ENCODE results near the gene C19orf33.
A peak's percentile ranks its signal among the peaks of the same experiment; 100 is the strongest.

C19orf33 gene

GRCh38 chr19:38346837-38347236 is 42.8 kb downstream of the C19orf33 start:
- DNase-seq, result no peak

- DNase-seq, result no peak
These were observed 46.8 kb downstream of the C19orf33 start for GRCh38 chr19:38350883-38351282.

- DNase-seq, result no peak
These were observed 47.9 kb downstream of the C19orf33 start for GRCh38 chr19:38351865-38352395.

- peak; percentile 31 for DNase-seq
These were observed 48.6 kb downstream of the C19orf33 start for GRCh38 chr19:38352611-38353010.
